Astrocyte of the spinal cord (primary cell): Measurements from ENCODE around the gene USF3.
A peak's percentile ranks its signal among the peaks of the same experiment; 100 is the strongest.

Source experiments
- DNase-seq: peaks from one replicate; pipeline ENCODE4 v3.0.0; 2011; ENCODE audit warnings: low read depth, low spot score
- H3K4me3 ChIP-seq: 2 replicates; pipeline ENCODE4 v1.5.1; 2011; ENCODE audit warnings: low read depth, mild to moderate bottlenecking, low read length, moderate library complexity
- in situ Hi-C: cut with HindIII; loops from 2 replicates; pipeline ENCODE4 v1.10.0; 2017; ENCODE audit warnings: low sequenced_read_pairs
- TF ChIP-seq, protein P1 (sequence below): IDR thresholded peaks from 2 replicates; pipeline ENCODE4 v1.5.1; 2012; ENCODE audit warnings: low read depth, mild to moderate bottlenecking, low read length, inconsistent platforms

USF3 gene

DNA sequence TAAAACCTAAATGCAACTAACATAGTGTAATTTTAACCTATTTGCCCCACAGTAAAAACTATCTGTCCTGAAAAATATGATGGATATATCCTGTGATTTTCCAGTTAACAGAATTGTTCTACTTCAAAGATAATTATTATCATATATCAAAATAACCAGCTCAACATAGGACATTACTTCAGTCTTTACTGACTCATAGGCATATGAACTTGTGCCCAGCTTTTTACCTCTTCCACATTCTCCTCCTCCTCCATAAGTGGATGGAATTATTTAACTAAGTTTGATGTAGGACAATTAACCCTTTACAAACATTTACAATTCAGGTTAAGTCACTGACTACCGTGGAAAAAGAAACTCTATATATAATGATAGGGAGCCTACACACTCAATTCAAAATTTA lies 22.9 kb upstream of the USF3 start:
- in situ Hi-C loops, result no loop called here
- no peak overlapping the region for H3K4me3 ChIP-seq
- DNase-seq, result no peak
- TF ChIP-seq, protein P1, sequence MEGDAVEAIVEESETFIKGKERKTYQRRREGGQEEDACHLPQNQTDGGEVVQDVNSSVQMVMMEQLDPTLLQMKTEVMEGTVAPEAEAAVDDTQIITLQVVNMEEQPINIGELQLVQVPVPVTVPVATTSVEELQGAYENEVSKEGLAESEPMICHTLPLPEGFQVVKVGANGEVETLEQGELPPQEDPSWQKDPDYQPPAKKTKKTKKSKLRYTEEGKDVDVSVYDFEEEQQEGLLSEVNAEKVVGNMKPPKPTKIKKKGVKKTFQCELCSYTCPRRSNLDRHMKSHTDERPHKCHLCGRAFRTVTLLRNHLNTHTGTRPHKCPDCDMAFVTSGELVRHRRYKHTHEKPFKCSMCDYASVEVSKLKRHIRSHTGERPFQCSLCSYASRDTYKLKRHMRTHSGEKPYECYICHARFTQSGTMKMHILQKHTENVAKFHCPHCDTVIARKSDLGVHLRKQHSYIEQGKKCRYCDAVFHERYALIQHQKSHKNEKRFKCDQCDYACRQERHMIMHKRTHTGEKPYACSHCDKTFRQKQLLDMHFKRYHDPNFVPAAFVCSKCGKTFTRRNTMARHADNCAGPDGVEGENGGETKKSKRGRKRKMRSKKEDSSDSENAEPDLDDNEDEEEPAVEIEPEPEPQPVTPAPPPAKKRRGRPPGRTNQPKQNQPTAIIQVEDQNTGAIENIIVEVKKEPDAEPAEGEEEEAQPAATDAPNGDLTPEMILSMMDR, result no peak

DNA sequence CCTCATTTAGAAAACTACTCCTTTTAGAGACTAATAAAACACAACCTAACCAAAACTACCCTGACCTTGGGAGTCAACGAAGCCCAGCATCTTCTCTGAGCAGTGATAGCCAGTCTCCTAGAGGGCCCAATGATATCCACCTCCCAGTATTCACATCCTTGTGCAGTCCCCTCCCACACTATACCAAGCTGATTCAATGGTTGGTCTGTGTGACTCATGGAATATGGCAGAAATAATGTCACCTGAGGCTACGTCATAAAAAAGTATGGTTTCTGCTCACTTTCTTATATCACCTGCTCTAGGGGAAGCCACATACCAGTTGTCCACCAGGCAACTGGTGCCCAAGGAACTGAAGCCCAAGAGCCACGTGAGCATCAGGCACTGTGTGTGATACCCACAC lies 21.4 kb upstream of the USF3 start:
- H3K4me3 ChIP-seq, result no peak overlapping the region

DNA sequence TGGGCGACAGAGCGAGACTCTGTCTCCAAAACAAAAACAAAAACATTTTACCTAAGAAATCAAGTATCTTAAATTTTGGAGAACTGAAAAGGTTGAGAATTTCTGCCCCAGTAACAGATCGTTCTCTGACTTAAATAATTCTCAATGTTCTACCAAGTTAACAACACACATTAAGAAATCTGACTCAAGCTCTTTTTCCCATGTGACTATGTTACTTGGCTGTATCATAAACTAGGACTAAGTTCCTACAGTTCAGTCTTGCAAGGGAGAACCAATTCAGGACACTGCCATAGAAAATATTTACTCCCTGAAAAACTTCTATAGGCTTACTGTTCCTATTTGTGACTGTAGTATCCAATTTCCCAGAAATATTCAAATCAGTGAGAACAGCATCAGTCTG lies 20.9 kb upstream of the USF3 start:
- in situ Hi-C loops, result no loop called here
- DNase-seq, result no peak
- H3K4me3 ChIP-seq, result no peak overlapping the region
- TF ChIP-seq, protein P1, result no peak

More for the DNA sequence above, 21.4 kb upstream of the USF3 start:
- DNase-seq, result no peak
- in situ Hi-C loops, result no loop called here
- TF ChIP-seq, protein P1, result no peak

DNA sequence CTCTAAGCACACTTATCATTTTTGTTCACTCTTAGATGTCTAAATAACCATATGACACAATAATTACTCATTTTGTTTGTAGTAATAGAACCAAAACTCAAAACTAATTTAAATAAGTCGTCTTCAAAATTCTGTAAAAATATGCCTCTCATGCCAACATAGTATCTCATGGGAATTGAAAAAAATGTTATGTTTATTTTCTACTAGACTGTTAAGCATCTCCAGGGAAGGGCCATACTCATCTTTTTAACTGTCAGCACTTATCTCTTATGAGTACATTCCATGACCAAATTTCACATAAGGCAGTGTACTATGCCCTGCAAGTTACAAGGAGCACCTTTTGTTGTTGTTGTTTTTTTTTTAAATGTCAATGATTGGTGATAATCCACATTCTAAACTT lies 18.3 kb upstream of the USF3 start:
- no peak overlapping the region for H3K4me3 ChIP-seq
- in situ Hi-C loops, result no loop called here
- TF ChIP-seq, protein P1, result no peak
- DNase-seq, result no peak

DNA sequence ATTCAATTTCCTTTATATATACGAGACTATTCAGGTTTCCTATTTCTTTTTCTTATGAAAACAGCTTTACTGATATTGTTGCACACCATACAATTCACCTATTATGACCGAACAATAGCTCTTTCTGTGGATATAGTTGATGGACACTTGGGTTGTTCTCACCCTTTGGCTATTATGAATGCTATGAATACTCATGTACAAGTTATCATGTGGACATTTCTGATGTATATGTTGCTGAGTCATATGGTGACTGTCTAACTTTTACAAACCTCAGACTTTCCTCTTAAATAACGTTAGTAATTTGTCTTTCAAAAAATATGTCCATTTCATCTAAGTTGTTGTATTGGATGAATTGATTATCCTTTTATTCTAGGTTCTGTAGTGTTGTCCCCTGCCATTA lies 15.7 kb upstream of the USF3 start:
- in situ Hi-C loops, result no loop called here
- no peak overlapping the region for H3K4me3 ChIP-seq
- no peak for DNase-seq
- TF ChIP-seq, protein P1, result no peak

DNA sequence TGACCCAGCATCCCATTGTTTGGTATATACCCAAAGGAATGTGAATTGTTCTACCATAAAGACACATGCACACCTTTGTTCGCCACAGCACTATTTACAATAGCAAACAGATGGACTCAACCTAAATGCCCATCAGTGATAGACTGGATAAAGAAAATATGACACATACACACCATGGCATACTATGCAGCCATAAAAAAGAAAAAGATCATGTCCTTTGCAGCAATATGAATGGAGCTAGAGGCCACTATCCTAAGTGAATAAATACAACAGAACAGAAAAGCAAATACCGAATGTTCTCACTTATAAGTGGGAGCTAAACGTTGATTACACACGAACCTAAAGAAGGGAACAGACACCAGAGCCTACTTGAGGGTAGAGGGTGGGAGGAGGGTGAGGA lies 11.4 kb upstream of the USF3 start:
- TF ChIP-seq, protein P1, result no peak
- DNase-seq, result no peak
- in situ Hi-C loops, result no loop called here
- no peak overlapping the region for H3K4me3 ChIP-seq

DNA sequence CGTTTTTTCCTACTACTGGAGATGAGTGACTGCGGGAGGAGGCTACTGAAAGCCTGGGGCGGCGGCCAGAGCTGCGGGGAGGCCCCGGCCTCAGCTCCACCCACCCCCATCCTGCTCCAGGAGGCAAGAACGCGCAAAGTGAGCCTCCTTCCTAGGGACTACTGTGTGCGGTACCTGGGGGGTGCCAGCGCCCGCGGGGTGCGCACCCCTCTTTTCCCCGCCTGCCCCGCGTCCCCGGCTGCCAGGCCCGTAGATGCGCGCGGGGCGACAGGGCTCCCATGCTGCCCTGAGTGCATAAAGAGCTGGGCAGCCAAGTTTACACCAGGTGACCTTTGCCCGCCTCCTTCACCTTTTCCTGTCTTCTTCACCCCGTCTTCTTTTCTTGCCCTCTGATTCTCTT lies 2.5 kb upstream of the USF3 start:
- H3K4me3 ChIP-seq, result peak overlapping the region; percentile 23
- DNase-seq, result no peak
- in situ Hi-C loops, result no loop called here
- TF ChIP-seq, protein P1, result no peak
